Prostate gland (tissue), 2 donors: ENCODE data around the gene LTO1. TPM values are rescaled to one million over a fixed set of nuclear protein-coding genes. Genes with fewer than 3 reads are reported as not detected.

ENCODE experiments used
- DNase-seq: peaks from one replicate; pipeline ENCODE4 v3.0.0-alpha.2; 2019; ENCODE audit warnings: low spot score
- H3K27ac ChIP-seq, 2 donors: fragments of 200-600 bp; sonication (generic); 2 replicates each; pipeline ENCODE4 v1.5.1; 2017 to 2019
- H3K27me3 ChIP-seq: fragments of 200-600 bp; sonication (generic); replicated peaks from 2 replicates; pipeline ENCODE4 v1.5.1; 2019; ENCODE audit not compliant: insufficient read depth
- H3K36me3 ChIP-seq, 2 donors: fragments of 200-600 bp; sonication (generic); 1 replicate in 1 of 2; 2 replicates in 1 of 2; pipeline versions ENCODE4 v1.5.1 to v1.8.1; 2017 to 2019
- H3K4me1 ChIP-seq: fragments of 200-600 bp; sonication (generic); replicated peaks from 2 replicates; pipeline ENCODE4 v1.5.1; 2019
- H3K4me3 ChIP-seq, 2 donors: fragments of 200-600 bp; sonication (generic); 2 replicates each; pipeline ENCODE4 v1.5.1; 2017 to 2019
- H3K9me3 ChIP-seq: fragments of 200-600 bp; sonication (generic); 2 replicates; pipeline ENCODE4 v1.5.1; 2017
- CTCF ChIP-seq, 4 experiments: fragments of 200-600 bp in 2 of 4; fragments of 450-650 bp in 2 of 4; sonication (generic) in 2 of 4; IDR thresholded peaks; 1 replicate in 3 of 4; 2 replicates in 1 of 4; pipeline ENCODE4 v1.5.1; 2016 to 2019; ENCODE audit warnings: antibody characterized with exemption in 4 of 4, mild to moderate bottlenecking in 2 of 4, moderate library complexity in 2 of 4
- POLR2A ChIP-seq: fragments of 450-650 bp; IDR thresholded peaks from one replicate; pipeline ENCODE4 v1.6.1; 2016; ENCODE audit warnings: antibody characterized with exemption, mild to moderate bottlenecking
- POLR2AphosphoS5 ChIP-seq: sonication (generic); formaldehyde crosslinking; IDR thresholded peaks from one replicate; pipeline ENCODE4 v1.6.1; 2017; ENCODE audit warnings: antibody characterized with exemption
- WGBS: methylation state at CpG from one replicate; pipeline ENCODE4 v1.1.5; 2018; 5-methylcytosine and 5-hydroxymethylcytosine counted together
- intact Hi-C: fragments of 100-400 bp; cut with DNase I; formaldehyde crosslinking; loops from one replicate; pipeline ENCODE4 v1.14.2; 2022
- total RNA-seq, 2 donors: library from RNA; depleted of rRNA; stranded (reverse); fragments of >200 nt; gene quantifications; one replicate each; pipeline ENCODE4 v1.1.0, GENCODE V29; 2016

The LTO1 gene
- total RNA-seq, 2 donors from 2014 or later, result 14.9 to 39.5 TPM

- Histone ChIP-seq H3K4me1 (peaks cover 7% of the 10 kb centered on the region), H3K9me3 (no peaks in the 10 kb centered on the region), H3K27ac (no peak overlapping the region), H3K27me3 (peaks cover 38% of the 10 kb centered on the region), H3K36me3 (no peaks in the 10 kb centered on the region), H3K4me3 (no peak overlapping the region)
- intact Hi-C loops, result loop anchor here (5.0 kb wide), 1 partner anchor 494 kb away; no protein-coding TSS in a partner anchor
- TF ChIP-seq POLR2AphosphoS5 (no peak), CTCF (IDR thresholded peaks at IDR 0.05) (no peak), POLR2A (no peak)
- WGBS, result 24% methylated on average over 33 of the region's 45 CpGs
- DNase-seq, result no peak
Observed at GRCh38 chr11:69702769-69703452, 27.8 kb upstream of the LTO1 start.

- Histone ChIP-seq H3K27ac (no peak overlapping the region), H3K9me3 (no peaks in the 10 kb centered on the region), H3K4me1 (peaks cover 7% of the 10 kb centered on the region), H3K4me3 (no peak overlapping the region), H3K36me3 (no peaks in the 10 kb centered on the region), H3K27me3 (peaks cover 38% of the 10 kb centered on the region)
- 15% methylated on average over 26 of the region's 35 CpGs for WGBS
- no peak for DNase-seq
- TF ChIP-seq CTCF (IDR thresholded peaks at IDR 0.05) (no peak), POLR2AphosphoS5 (no peak), POLR2A (no peak)
- intact Hi-C loops, result loop anchor here (5.0 kb wide), 1 partner anchor 495 kb away; no protein-coding TSS in a partner anchor
Observed at GRCh38 chr11:69702239-69702691, 27.1 kb upstream of the LTO1 start.

GRCh38 chr11:69700278-69701140, 25.4 kb upstream of the LTO1 start:
- TF ChIP-seq CTCF (IDR thresholded peaks at IDR 0.05), result no peak
- Histone ChIP-seq H3K36me3 (no peaks in the 10 kb centered on the region), H3K4me3 (no peak overlapping the region), H3K4me1 (peaks cover 7% of the 10 kb centered on the region), H3K27ac (no peak overlapping the region), H3K9me3 (no peaks in the 10 kb centered on the region), H3K27me3 (peaks cover 36% of the 10 kb centered on the region)
- 71% methylated on average over 20 of the region's 20 CpGs for WGBS
- intact Hi-C loops, result loop anchor here (5.0 kb wide), 1 partner anchor 497 kb away; no protein-coding TSS in a partner anchor
- DNase-seq, result no peak

- Histone ChIP-seq H3K4me1 (peaks cover 5% of the 10 kb centered on the region), H3K36me3 (no peaks in the 10 kb centered on the region), H3K27ac (no peak overlapping the region), H3K9me3 (no peaks in the 10 kb centered on the region), H3K27me3 (peaks cover 23% of the 10 kb centered on the region), H3K4me3 (no peak overlapping the region)
- TF ChIP-seq CTCF (IDR thresholded peaks at IDR 0.05) (no peak), POLR2A (no peak), POLR2AphosphoS5 (no peak)
- 46% methylated on average over 13 of the region's 13 CpGs for WGBS
- intact Hi-C loops, result no loop called here
- DNase-seq, result no peak
Observed at GRCh38 chr11:69699213-69699612, 24.1 kb upstream of the LTO1 start.
